ENCODE data around the gene CXCR6. TPM values are rescaled to one million over a fixed set of nuclear protein-coding genes. Genes with fewer than 3 reads are reported as not detected.

CXCR6 gene
- total and polyA plus RNA-seq, 2 of the 13 experiments (the other 11 are each of a cell fraction or from before 2014, with no cell fraction given) = not detected

- no peaks in the 10 kb centered on the region; the same call in 1 of the 2 replicates for H4K20me1 ChIP-seq (ENCODE audit: insufficient read depth, low read length)
- DNase-seq (ENCODE audit: low spot score) (no peak), ATAC-seq (no peak), FAIRE-seq (no peak)
- no TSS peak for BruUV-seq (replicated peaks)
- H3K79me2 ChIP-seq (ENCODE audit: insufficient read depth, low read length) = no peaks in the 10 kb centered on the region
- H3K4me1 ChIP-seq (ENCODE audit: insufficient read depth, low read length) = no peaks in the 10 kb centered on the region
- POLR2A ChIA-PET = no interaction called here
- no peaks in the 10 kb centered on the region for H3K9me3 ChIP-seq (ENCODE audit: low read length)
- H3K36me3 ChIP-seq (replicated peaks in 1 of 2; ENCODE audit: control insufficient read depth in 1 of 2, insufficient read depth in 2 of 2, low read length in 2 of 2) = peaks cover 51 to 85% of the 10 kb centered on the region in 2 experiments
- intact Hi-C loops (cut with micrococcal nuclease; ENCODE audit: unreplicated experiment) (no loop called here), in situ Hi-C loops (cut with HindIII; ENCODE audit: extremely low pct_ligation_motif_present, low pct_unique_long_range_greater_than_20kb) (no loop called here)
- CTCF ChIA-PET (ENCODE audit: low intra/inter-chr PET ratio, low total read pairs) = no interaction called here
- H3K4me3 ChIP-seq (replicated peaks in 1 of 3; ENCODE audit: insufficient read depth in 1 of 3, low read depth in 2 of 3, low read length in 3 of 3) = no peak overlapping the region
- no peak overlapping the region for H3K9ac ChIP-seq (ENCODE audit: insufficient read depth, low read depth, low read length)
- H2AFZ ChIP-seq (ENCODE audit: low read length) = no peak overlapping the region
- WGBS (ENCODE audit: low lambda C conversion rate) = 95% methylated on average over 6 of the region's 8 CpGs
- TF ChIP-seq CCDC6 (CRISPR knock-in tag; IDR thresholded peaks at IDR 0.05) (no peak), TBX3 (IDR thresholded peaks at IDR 0.05; ENCODE audit: borderline replicate concordance) (no peak), FOXA1 (IDR thresholded peaks at IDR 0.05) (no peak), FOXA1 (CRISPR knock-in tag; IDR thresholded peaks at IDR 0.05) (no peak), KMT2A (CRISPR knock-in tag; IDR thresholded peaks at IDR 0.05) (no peak), ZNF12 (CRISPR knock-in tag; IDR thresholded peaks at IDR 0.05) (no peak), KLF15 (CRISPR knock-in tag; IDR thresholded peaks at IDR 0.05; ENCODE audit: borderline replicate concordance) (no peak), ZNF549 (CRISPR knock-in tag; IDR thresholded peaks at IDR 0.05) (no peak), SMAD1 (CRISPR knock-in tag; IDR thresholded peaks at IDR 0.05; ENCODE audit: borderline replicate concordance, low read depth) (no peak), CEBPB (IDR thresholded peaks at IDR 0.05; ENCODE audit: borderline replicate concordance, low read depth, low read length) (no peak)
- TF ChIP-seq, protein P1, sequence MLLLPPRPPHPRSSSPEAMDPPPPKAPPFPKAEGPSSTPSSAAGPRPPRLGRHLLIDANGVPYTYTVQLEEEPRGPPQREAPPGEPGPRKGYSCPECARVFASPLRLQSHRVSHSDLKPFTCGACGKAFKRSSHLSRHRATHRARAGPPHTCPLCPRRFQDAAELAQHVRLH (CRISPR knock-in tag; IDR thresholded peaks at IDR 0.05; ENCODE audit: borderline replicate concordance, low read depth) = no peak
- TF ChIP-seq, protein P2, sequence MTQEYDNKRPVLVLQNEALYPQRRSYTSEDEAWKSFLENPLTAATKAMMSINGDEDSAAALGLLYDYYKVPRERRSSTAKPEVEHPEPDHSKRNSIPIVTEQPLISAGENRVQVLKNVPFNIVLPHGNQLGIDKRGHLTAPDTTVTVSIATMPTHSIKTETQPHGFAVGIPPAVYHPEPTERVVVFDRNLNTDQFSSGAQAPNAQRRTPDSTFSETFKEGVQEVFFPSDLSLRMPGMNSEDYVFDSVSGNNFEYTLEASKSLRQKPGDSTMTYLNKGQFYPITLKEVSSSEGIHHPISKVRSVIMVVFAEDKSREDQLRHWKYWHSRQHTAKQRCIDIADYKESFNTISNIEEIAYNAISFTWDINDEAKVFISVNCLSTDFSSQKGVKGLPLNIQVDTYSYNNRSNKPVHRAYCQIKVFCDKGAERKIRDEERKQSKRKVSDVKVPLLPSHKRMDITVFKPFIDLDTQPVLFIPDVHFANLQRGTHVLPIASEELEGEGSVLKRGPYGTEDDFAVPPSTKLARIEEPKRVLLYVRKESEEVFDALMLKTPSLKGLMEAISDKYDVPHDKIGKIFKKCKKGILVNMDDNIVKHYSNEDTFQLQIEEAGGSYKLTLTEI (CRISPR knock-in tag; conservative IDR thresholded peaks at IDR 0.05) = no peak
- no peaks in the 10 kb centered on the region for H3K27me3 ChIP-seq (ENCODE audit: control insufficient read depth in 1 of 2, insufficient read depth in 2 of 2, low read length in 2 of 2)
- no peak overlapping the region for H3K4me2 ChIP-seq (ENCODE audit: low read depth, low read length)
- H3K27ac ChIP-seq (ENCODE audit: extremely low read length, insufficient read depth, low read length) = no peak overlapping the region
These were observed 20.9 kb downstream of the CXCR6 start for GRCh38 chr3:45964139-45964538.
